BE2C (cell line): ENCODE data around the gene OR8B12.

ENCODE experiments used
- DNase-seq: peaks from one replicate; pipeline ENCODE4 v3.0.0-alpha.2; 2020
- H3K27me3 ChIP-seq: fragments of 250-450 bp; sonication (Bioruptor Pico); 2 replicates; pipeline ENCODE4 v1.5.1; 2020; ENCODE audit warnings: mild to moderate bottlenecking
- H3K36me3 ChIP-seq: fragments of 250-450 bp; sonication (Bioruptor Pico); 2 replicates; pipeline ENCODE4 v1.5.1; 2020; ENCODE audit warnings: mild to moderate bottlenecking
- H3K4me1 ChIP-seq: fragments of 250-450 bp; sonication (Bioruptor Pico); 2 replicates; pipeline ENCODE4 v1.5.1; 2020
- H3K4me3 ChIP-seq: 2 replicates; pipeline ENCODE4 v1.5.1; 2011; ENCODE audit warnings: low read depth, low read length
- H3K9me3 ChIP-seq: fragments of 250-450 bp; sonication (Bioruptor Pico); 2 replicates; pipeline ENCODE4 v1.5.1; 2020
- TF ChIP-seq, protein P1 (sequence below): IDR thresholded peaks from 2 replicates; pipeline ENCODE4 v1.5.1; 2012; ENCODE audit warnings: mild to moderate bottlenecking, low read depth, low read length

OR8B12 gene

GRCh38 chr11:124556828-124557227, 13.4 kb upstream of the OR8B12 start:
- Histone ChIP-seq H3K4me3 (no peak overlapping the region), H3K4me1 (no peaks in the 10 kb centered on the region), H3K9me3 (no peaks in the 10 kb centered on the region; the same call in 1 of the 2 replicates), H3K27me3 (peaks cover 18% of the 10 kb centered on the region), H3K36me3 (no peaks in the 10 kb centered on the region)
- TF ChIP-seq, protein P1, sequence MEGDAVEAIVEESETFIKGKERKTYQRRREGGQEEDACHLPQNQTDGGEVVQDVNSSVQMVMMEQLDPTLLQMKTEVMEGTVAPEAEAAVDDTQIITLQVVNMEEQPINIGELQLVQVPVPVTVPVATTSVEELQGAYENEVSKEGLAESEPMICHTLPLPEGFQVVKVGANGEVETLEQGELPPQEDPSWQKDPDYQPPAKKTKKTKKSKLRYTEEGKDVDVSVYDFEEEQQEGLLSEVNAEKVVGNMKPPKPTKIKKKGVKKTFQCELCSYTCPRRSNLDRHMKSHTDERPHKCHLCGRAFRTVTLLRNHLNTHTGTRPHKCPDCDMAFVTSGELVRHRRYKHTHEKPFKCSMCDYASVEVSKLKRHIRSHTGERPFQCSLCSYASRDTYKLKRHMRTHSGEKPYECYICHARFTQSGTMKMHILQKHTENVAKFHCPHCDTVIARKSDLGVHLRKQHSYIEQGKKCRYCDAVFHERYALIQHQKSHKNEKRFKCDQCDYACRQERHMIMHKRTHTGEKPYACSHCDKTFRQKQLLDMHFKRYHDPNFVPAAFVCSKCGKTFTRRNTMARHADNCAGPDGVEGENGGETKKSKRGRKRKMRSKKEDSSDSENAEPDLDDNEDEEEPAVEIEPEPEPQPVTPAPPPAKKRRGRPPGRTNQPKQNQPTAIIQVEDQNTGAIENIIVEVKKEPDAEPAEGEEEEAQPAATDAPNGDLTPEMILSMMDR: no peak
- DNase-seq: no peak

DNA sequence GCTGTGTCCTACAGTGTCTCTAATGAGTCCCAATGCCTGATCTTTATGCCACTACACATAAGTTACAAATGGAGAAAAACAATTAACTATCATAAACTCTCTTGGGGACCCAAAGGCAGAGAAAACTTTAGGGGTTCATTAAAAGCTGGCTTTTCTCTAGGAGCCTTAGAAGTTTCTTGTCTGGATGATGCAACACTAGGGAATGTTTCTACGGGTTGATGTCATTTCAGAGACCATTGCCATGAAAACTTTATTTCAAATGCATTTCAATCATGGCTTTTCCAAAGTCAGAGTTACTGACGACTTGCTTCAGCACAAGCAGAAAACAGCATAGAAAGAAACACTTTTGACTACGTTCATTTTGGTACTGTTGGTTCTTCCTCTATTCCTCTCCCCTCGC, 8.5 kb upstream of the OR8B12 start:
- no peak for DNase-seq
- Histone ChIP-seq H3K27me3 (peaks cover 14% of the 10 kb centered on the region), H3K4me3 (no peak overlapping the region), H3K9me3 (no peaks in the 10 kb centered on the region), H3K36me3 (no peaks in the 10 kb centered on the region), H3K4me1 (no peaks in the 10 kb centered on the region)
- TF ChIP-seq, protein P1: no peak

GRCh38 chr11:124551189-124551588, 7.7 kb upstream of the OR8B12 start:
- Histone ChIP-seq H3K36me3 (no peaks in the 10 kb centered on the region), H3K27me3 (peaks cover 12% of the 10 kb centered on the region), H3K4me1 (no peaks in the 10 kb centered on the region), H3K4me3 (no peak overlapping the region), H3K9me3 (no peaks in the 10 kb centered on the region)
- TF ChIP-seq, protein P1: peak; percentile 26
- DNase-seq: no peak

- no peak for DNase-seq
- TF ChIP-seq, protein P1: no peak
- Histone ChIP-seq H3K36me3 (no peaks in the 10 kb centered on the region), H3K4me1 (no peaks in the 10 kb centered on the region), H3K4me3 (no peak overlapping the region), H3K27me3 (peaks cover 12% of the 10 kb centered on the region), H3K9me3 (no peaks in the 10 kb centered on the region)
These were observed 309 bp downstream of the OR8B12 start for GRCh38 chr11:124543145-124543544.

- TF ChIP-seq, protein P1: no peak
- Histone ChIP-seq H3K27me3 (peaks cover 5% of the 10 kb centered on the region; the same call in 1 of the 2 replicates), H3K36me3 (no peaks in the 10 kb centered on the region), H3K4me3 (no peak overlapping the region), H3K4me1 (no peaks in the 10 kb centered on the region), H3K9me3 (no peaks in the 10 kb centered on the region)
- no peak for DNase-seq
These were observed 2.2 kb downstream of the OR8B12 start for GRCh38 chr11:124541204-124541603.

DNA sequence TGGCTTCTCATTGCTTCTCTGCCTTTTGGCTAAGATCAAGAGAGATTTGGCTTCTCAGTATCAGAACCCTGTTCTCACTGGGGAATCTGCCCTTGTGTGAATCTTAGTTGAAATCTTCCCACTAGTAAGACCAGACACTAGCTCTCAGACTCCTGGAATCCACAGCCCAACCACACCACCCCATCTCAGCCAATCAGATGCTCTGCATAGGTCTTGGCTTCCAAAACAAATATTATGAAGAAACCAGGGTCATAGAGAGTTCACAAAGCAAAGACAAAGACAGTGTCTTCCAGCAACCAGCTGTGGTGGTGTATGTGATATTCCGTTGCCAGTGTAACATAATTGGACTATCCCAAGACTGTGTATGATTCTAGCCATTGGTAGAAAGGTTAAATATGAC, 5.4 kb downstream of the OR8B12 start:
- Histone ChIP-seq H3K4me1 (no peaks in the 10 kb centered on the region), H3K36me3 (no peaks in the 10 kb centered on the region), H3K4me3 (no peak overlapping the region), H3K9me3 (no peaks in the 10 kb centered on the region), H3K27me3 (peaks cover under 1% of the 10 kb centered on the region; the same call in 1 of the 2 replicates)
- TF ChIP-seq, protein P1: no peak
- DNase-seq: no peak
